ENCODE data around the gene NUDT1.

NUDT1 gene

GRCh38 chr7:2223321-2223720 is 18.7 kb upstream of the NUDT1 start:
- in situ Hi-C loops (cut with MboI; ENCODE audit: low sequenced_read_pairs) = no loop called here

- in situ Hi-C loops (cut with MboI; ENCODE audit: low sequenced_read_pairs) = no loop called here
Measured at GRCh38 chr7:2224491-2224928, 17.5 kb upstream of the NUDT1 start.

GRCh38 chr7:2224934-2225333 is 17.1 kb upstream of the NUDT1 start:
- in situ Hi-C loops (cut with MboI; ENCODE audit: low sequenced_read_pairs) = no loop called here

GRCh38 chr7:2225336-2225735 is 16.7 kb upstream of the NUDT1 start:
- in situ Hi-C loops (cut with MboI; ENCODE audit: low sequenced_read_pairs) = no loop called here

GRCh38 chr7:2225830-2226229 is 16.2 kb upstream of the NUDT1 start:
- in situ Hi-C loops (cut with MboI; ENCODE audit: low sequenced_read_pairs) = no loop called here

GRCh38 chr7:2227699-2228098 is 14.3 kb upstream of the NUDT1 start:
- in situ Hi-C loops (cut with MboI; ENCODE audit: low sequenced_read_pairs) = no loop called here

GRCh38 chr7:2228921-2229320 is 13.1 kb upstream of the NUDT1 start:
- in situ Hi-C loops (cut with MboI; ENCODE audit: low sequenced_read_pairs) = no loop called here

- in situ Hi-C loops (cut with MboI; ENCODE audit: low sequenced_read_pairs) = no loop called here
Measured at GRCh38 chr7:2229467-2229866, 12.6 kb upstream of the NUDT1 start.

GRCh38 chr7:2230226-2230625 is 11.8 kb upstream of the NUDT1 start:
- in situ Hi-C loops (cut with MboI; ENCODE audit: low sequenced_read_pairs) = no loop called here

GRCh38 chr7:2230882-2231281 is 11.1 kb upstream of the NUDT1 start:
- in situ Hi-C loops (cut with MboI; ENCODE audit: low sequenced_read_pairs) = no loop called here

GRCh38 chr7:2231992-2232765 is 9.8 kb upstream of the NUDT1 start:
- in situ Hi-C loops (cut with MboI; ENCODE audit: low sequenced_read_pairs) = no loop called here

- in situ Hi-C loops (cut with MboI; ENCODE audit: low sequenced_read_pairs) = no loop called here
Measured at GRCh38 chr7:2232766-2233520, 9.1 kb upstream of the NUDT1 start, which contains the start of gene MAD1L1. TSS of gene MAD1L1 (minus strand) at chr7:2232945. CDS start at chr7:2230133, 2,812 bp downstream.

- in situ Hi-C loops (cut with MboI; ENCODE audit: low sequenced_read_pairs) = no loop called here
Measured at GRCh38 chr7:2233926-2234325, 8.1 kb upstream of the NUDT1 start.

- in situ Hi-C loops (cut with MboI; ENCODE audit: low sequenced_read_pairs) = no loop called here
Measured at GRCh38 chr7:2237109-2237602, 4.9 kb upstream of the NUDT1 start.

- in situ Hi-C loops (cut with MboI; ENCODE audit: low sequenced_read_pairs) = no loop called here
Measured at GRCh38 chr7:2239242-2239641, 2.8 kb upstream of the NUDT1 start.

GRCh38 chr7:2242541-2243429 is 759 bp downstream of the NUDT1 start:
- in situ Hi-C loops (cut with MboI; ENCODE audit: low sequenced_read_pairs) = no loop called here

GRCh38 chr7:2243458-2243857 is 1.4 kb downstream of the NUDT1 start:
- in situ Hi-C loops (cut with MboI; ENCODE audit: low sequenced_read_pairs) = no loop called here

GRCh38 chr7:2244404-2244995 is 2.5 kb downstream of the NUDT1 start:
- in situ Hi-C loops (cut with MboI; ENCODE audit: low sequenced_read_pairs) = no loop called here

GRCh38 chr7:2245883-2246675 is 4.1 kb downstream of the NUDT1 start:
- in situ Hi-C loops (cut with MboI; ENCODE audit: low sequenced_read_pairs) = no loop called here

All from hTERT RPE-1 (cell line).